Liver (tissue), 3 donors: ENCODE measurements around the gene ARNT2.

Experiments
- EGR1 ChIP-seq, 2 donors: IDR thresholded peaks; 2 replicates each; pipeline ENCODE4 v1.6.1; 2016 to 2018; ENCODE audit warnings: antibody characterized with exemption in 2 of 2, low read depth in 2 of 2
- FOXA1 ChIP-seq: IDR thresholded peaks from 2 replicates; pipeline ENCODE4 v1.6.1; 2016; ENCODE audit warnings: antibody characterized with exemption
- GABPA ChIP-seq, 2 donors: IDR thresholded peaks in 1 of 2; conservative IDR thresholded peaks in 1 of 2; 2 replicates each; pipeline ENCODE4 v1.6.1; 2016; ENCODE audit warnings: antibody characterized with exemption in 2 of 2, mild to moderate bottlenecking in 1 of 2, moderate library complexity in 1 of 2
- JUND ChIP-seq, 2 donors: IDR thresholded peaks; 2 replicates each; pipeline ENCODE4 v1.6.1; 2016; ENCODE audit warnings: antibody characterized with exemption in 2 of 2
- RAD21 ChIP-seq, 2 donors: IDR thresholded peaks; 2 replicates each; pipeline ENCODE4 v1.6.1; 2016; ENCODE audit warnings: antibody characterized with exemption in 2 of 2, mild to moderate bottlenecking in 2 of 2
- RXRA ChIP-seq, 2 donors: IDR thresholded peaks; 2 replicates each; pipeline ENCODE4 v1.6.1; 2017 to 2018; ENCODE audit warnings: antibody characterized with exemption in 2 of 2, mild to moderate bottlenecking in 1 of 2
- SP1 ChIP-seq: IDR thresholded peaks from 2 replicates; pipeline ENCODE4 v1.6.1; 2018; ENCODE audit warnings: antibody characterized with exemption, mild to moderate bottlenecking
- TAF1 ChIP-seq: conservative IDR thresholded peaks from 2 replicates; pipeline ENCODE4 v1.6.1; 2016; ENCODE audit warnings: antibody characterized with exemption, mild to moderate bottlenecking
- YY1 ChIP-seq: IDR thresholded peaks from 2 replicates; pipeline ENCODE4 v1.6.1; 2016; ENCODE audit warnings: antibody characterized with exemption, mild to moderate bottlenecking
- TF ChIP-seq, protein P1 (sequence below): fragments of 150-350 bp; IDR thresholded peaks from 2 replicates; pipeline ENCODE4 v1.5.1; 2017; ENCODE audit warnings: improper control_type of control experiment, low read depth, low read length; ENCODE audit not compliant: missing input control
- TF ChIP-seq, protein P2 (sequence below): IDR thresholded peaks from 2 replicates; pipeline ENCODE4 v1.6.1; 2016; ENCODE audit warnings: antibody characterized with exemption
- TF ChIP-seq, protein P3 (sequence below): IDR thresholded peaks from 2 replicates; pipeline ENCODE4 v1.6.1; 2016; ENCODE audit warnings: antibody characterized with exemption
- TF ChIP-seq, protein P4 (sequence below): IDR thresholded peaks from 2 replicates; pipeline ENCODE4 v1.6.1; 2016; ENCODE audit warnings: antibody characterized with exemption
- TF ChIP-seq, protein P5 (sequence below): IDR thresholded peaks from 2 replicates; pipeline ENCODE4 v1.6.1; 2016; ENCODE audit warnings: antibody characterized with exemption, mild to moderate bottlenecking
- donor health status: healthy.
- donor health status: healthy.

DNA sequence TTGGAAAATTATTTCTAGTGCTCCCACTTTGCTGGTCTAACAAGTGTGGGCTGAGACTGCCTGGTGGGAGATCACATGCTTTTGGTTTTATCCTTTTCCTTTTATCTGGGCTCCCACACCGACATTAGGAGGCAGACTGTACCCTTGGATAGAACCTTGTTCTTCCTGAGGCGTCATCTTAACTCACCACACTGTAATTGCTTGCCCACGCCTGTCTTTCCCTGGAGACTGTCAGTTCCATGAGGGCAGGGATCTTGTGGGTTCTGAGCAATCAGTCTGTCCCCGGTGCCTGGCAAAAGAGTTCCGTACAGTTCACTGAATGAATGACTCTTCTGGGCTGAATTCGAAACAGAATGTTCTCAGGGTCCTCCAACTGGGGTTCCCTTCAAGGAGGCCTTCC lies 166.4 kb downstream of the ARNT2 start:
- TF ChIP-seq YY1 = no peak
- no peak for TF ChIP-seq JUND (IDR thresholded peaks at IDR 0.05)
- TF ChIP-seq TAF1 = no peak
- TF ChIP-seq, protein P1, sequence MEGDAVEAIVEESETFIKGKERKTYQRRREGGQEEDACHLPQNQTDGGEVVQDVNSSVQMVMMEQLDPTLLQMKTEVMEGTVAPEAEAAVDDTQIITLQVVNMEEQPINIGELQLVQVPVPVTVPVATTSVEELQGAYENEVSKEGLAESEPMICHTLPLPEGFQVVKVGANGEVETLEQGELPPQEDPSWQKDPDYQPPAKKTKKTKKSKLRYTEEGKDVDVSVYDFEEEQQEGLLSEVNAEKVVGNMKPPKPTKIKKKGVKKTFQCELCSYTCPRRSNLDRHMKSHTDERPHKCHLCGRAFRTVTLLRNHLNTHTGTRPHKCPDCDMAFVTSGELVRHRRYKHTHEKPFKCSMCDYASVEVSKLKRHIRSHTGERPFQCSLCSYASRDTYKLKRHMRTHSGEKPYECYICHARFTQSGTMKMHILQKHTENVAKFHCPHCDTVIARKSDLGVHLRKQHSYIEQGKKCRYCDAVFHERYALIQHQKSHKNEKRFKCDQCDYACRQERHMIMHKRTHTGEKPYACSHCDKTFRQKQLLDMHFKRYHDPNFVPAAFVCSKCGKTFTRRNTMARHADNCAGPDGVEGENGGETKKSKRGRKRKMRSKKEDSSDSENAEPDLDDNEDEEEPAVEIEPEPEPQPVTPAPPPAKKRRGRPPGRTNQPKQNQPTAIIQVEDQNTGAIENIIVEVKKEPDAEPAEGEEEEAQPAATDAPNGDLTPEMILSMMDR = no peak
- TF ChIP-seq, protein P2, sequence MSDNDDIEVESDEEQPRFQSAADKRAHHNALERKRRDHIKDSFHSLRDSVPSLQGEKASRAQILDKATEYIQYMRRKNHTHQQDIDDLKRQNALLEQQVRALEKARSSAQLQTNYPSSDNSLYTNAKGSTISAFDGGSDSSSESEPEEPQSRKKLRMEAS = no peak
- TF ChIP-seq RAD21 (IDR thresholded peaks at IDR 0.05) = no peak
- no peak for TF ChIP-seq RXRA (IDR thresholded peaks at IDR 0.05)
- no peak for TF ChIP-seq GABPA (IDR thresholded peaks at IDR 0.05 in 1 of 2, conservative IDR thresholded peaks at IDR 0.05 in 1 of 2)
- no peak for TF ChIP-seq FOXA1
- TF ChIP-seq SP1 = no peak
- TF ChIP-seq, protein P3, sequence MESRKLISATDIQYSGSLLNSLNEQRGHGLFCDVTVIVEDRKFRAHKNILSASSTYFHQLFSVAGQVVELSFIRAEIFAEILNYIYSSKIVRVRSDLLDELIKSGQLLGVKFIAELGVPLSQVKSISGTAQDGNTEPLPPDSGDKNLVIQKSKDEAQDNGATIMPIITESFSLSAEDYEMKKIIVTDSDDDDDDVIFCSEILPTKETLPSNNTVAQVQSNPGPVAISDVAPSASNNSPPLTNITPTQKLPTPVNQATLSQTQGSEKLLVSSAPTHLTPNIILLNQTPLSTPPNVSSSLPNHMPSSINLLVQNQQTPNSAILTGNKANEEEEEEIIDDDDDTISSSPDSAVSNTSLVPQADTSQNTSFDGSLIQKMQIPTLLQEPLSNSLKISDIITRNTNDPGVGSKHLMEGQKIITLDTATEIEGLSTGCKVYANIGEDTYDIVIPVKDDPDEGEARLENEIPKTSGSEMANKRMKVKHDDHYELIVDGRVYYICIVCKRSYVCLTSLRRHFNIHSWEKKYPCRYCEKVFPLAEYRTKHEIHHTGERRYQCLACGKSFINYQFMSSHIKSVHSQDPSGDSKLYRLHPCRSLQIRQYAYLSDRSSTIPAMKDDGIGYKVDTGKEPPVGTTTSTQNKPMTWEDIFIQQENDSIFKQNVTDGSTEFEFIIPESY = no peak
- TF ChIP-seq, protein P4, sequence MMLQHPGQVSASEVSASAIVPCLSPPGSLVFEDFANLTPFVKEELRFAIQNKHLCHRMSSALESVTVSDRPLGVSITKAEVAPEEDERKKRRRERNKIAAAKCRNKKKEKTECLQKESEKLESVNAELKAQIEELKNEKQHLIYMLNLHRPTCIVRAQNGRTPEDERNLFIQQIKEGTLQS = no peak
- TF ChIP-seq, protein P5, sequence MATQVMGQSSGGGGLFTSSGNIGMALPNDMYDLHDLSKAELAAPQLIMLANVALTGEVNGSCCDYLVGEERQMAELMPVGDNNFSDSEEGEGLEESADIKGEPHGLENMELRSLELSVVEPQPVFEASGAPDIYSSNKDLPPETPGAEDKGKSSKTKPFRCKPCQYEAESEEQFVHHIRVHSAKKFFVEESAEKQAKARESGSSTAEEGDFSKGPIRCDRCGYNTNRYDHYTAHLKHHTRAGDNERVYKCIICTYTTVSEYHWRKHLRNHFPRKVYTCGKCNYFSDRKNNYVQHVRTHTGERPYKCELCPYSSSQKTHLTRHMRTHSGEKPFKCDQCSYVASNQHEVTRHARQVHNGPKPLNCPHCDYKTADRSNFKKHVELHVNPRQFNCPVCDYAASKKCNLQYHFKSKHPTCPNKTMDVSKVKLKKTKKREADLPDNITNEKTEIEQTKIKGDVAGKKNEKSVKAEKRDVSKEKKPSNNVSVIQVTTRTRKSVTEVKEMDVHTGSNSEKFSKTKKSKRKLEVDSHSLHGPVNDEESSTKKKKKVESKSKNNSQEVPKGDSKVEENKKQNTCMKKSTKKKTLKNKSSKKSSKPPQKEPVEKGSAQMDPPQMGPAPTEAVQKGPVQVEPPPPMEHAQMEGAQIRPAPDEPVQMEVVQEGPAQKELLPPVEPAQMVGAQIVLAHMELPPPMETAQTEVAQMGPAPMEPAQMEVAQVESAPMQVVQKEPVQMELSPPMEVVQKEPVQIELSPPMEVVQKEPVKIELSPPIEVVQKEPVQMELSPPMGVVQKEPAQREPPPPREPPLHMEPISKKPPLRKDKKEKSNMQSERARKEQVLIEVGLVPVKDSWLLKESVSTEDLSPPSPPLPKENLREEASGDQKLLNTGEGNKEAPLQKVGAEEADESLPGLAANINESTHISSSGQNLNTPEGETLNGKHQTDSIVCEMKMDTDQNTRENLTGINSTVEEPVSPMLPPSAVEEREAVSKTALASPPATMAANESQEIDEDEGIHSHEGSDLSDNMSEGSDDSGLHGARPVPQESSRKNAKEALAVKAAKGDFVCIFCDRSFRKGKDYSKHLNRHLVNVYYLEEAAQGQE = no peak
- no peak for TF ChIP-seq EGR1 (IDR thresholded peaks at IDR 0.05; ENCODE audit: low read depth in 2 of 2)
